SK-N-SH (cell line): ENCODE results near the gene TMEM169. TPM values are rescaled to one million over a fixed set of nuclear protein-coding genes. Genes with fewer than 3 reads are reported as not detected.

Source experiments
- CTCF ChIA-PET: fragments of 300-600, 350-600 bp; formaldehyde crosslinking; extraction: SDS; loops from one replicate; lab custom pipeline; 2021; lab: Yijun Ruan, JAX
- POLR2A ChIA-PET: fragments of 350-600 bp; sonication (Branson Sonifier 250); formaldehyde crosslinking; extraction: SDS; loops from one replicate; lab custom pipeline; 2020; ENCODE audit warnings: antibody characterized with exemption, inconsistent platforms; lab: Yijun Ruan, JAX
- DNase-seq: peaks from one replicate; pipeline ENCODE4 v3.0.0; 2012
- H2AFZ ChIP-seq: fragments of 200-600 bp; sonication (generic); 2 replicates; pipeline ENCODE4 v1.8.1; 2016; ENCODE audit warnings: antibody characterized with exemption, mild to moderate bottlenecking, low read depth
- H3F3A ChIP-seq: fragments of 200-600 bp; sonication (generic); replicated peaks from 2 replicates; pipeline ENCODE3; 2016; ENCODE audit warnings: antibody characterized with exemption, mild to moderate bottlenecking; ENCODE audit not compliant: insufficient read depth
- H3K27ac ChIP-seq, 2 experiments: fragments of 200-500 bp in 1 of 2; fragments of 200-600 bp in 1 of 2; sonication (Bioruptor generic) in 1 of 2; sonication (generic), shearing (Covaris generic) in 1 of 2; 2 replicates each; pipeline versions ENCODE4 v1.5.1 to v1.6.1; 2014 to 2016; ENCODE audit warnings: low read depth in 2 of 2, inconsistent platforms in 1 of 2, low read length in 1 of 2, mild to moderate bottlenecking in 1 of 2, mixed read lengths in 1 of 2
- H3K27me3 ChIP-seq: fragments of 200-600 bp; sonication (generic), shearing (Covaris generic); 2 replicates; pipeline ENCODE4 v1.6.1; 2016; ENCODE audit warnings: mixed run types; ENCODE audit not compliant: insufficient read depth
- H3K36me3 ChIP-seq, 2 experiments: fragments of 200-500 bp in 1 of 2; fragments of 200-600 bp in 1 of 2; sonication (Bioruptor generic) in 1 of 2; sonication (generic) in 1 of 2; replicated peaks in 1 of 2; 2 replicates each; pipeline versions ENCODE3 to v1.5.1; 2014 to 2016; ENCODE audit warnings: low read length in 1 of 2, mild to moderate bottlenecking in 1 of 2; ENCODE audit not compliant: insufficient read depth in 2 of 2, control insufficient read depth in 1 of 2
- H3K4me1 ChIP-seq, 2 experiments: fragments of 200-500 bp in 1 of 2; fragments of 200-600 bp in 1 of 2; sonication (Bioruptor generic) in 1 of 2; sonication (generic), shearing (Covaris generic) in 1 of 2; 2 replicates each; pipeline versions ENCODE4 v1.5.1 to v1.6.1; 2014 to 2016; ENCODE audit warnings: low read depth in 1 of 2, low read length in 1 of 2, mixed run types in 1 of 2; ENCODE audit not compliant: insufficient read depth in 2 of 2, control insufficient read depth in 1 of 2
- H3K4me2 ChIP-seq: fragments of 200-600 bp; sonication (generic), shearing (Covaris generic); 2 replicates; pipeline ENCODE4 v1.6.1; 2017; ENCODE audit warnings: mixed run types
- H3K4me3 ChIP-seq, 2 experiments: fragments of 200-500 bp in 1 of 2; fragments of 200-600 bp in 1 of 2; sonication (Bioruptor generic) in 1 of 2; sonication (generic), shearing (Covaris generic) in 1 of 2; 2 replicates each; pipeline versions ENCODE4 v1.5.1 to v1.8.1; 2014 to 2016; ENCODE audit warnings: low read depth in 2 of 2, inconsistent platforms in 1 of 2, low read length in 1 of 2, mild to moderate bottlenecking in 1 of 2, mixed read lengths in 1 of 2, moderate library complexity in 1 of 2
- H3K79me2 ChIP-seq: fragments of 200-600 bp; sonication (generic); 2 replicates; pipeline ENCODE4 v1.8.1; 2017; ENCODE audit warnings: mild to moderate bottlenecking; ENCODE audit not compliant: insufficient read depth
- H3K9ac ChIP-seq: fragments of 200-600 bp; sonication (generic); 2 replicates; pipeline ENCODE4 v1.6.1; 2017; ENCODE audit warnings: mixed run types
- H3K9me2 ChIP-seq: fragments of 200-600 bp; sonication (generic); 2 replicates; pipeline ENCODE4 v1.6.1; 2017; ENCODE audit warnings: mixed run types
- H3K9me3 ChIP-seq: fragments of 200-600 bp; sonication (generic); 2 replicates; pipeline ENCODE4 v1.6.1; 2017; ENCODE audit warnings: mixed run types, mild to moderate bottlenecking, moderate library complexity
- H4K20me1 ChIP-seq: fragments of 200-600 bp; sonication (generic); 2 replicates; pipeline ENCODE4 v1.6.1; 2017; ENCODE audit warnings: mild to moderate bottlenecking, mixed run types; ENCODE audit not compliant: insufficient read depth
- CHD2 ChIP-seq: fragments of 150-350 bp; IDR thresholded peaks from 2 replicates; pipeline ENCODE4 v1.6.1; 2018; ENCODE audit warnings: low read length; ENCODE audit not compliant: partially characterized antibody
- EP300 ChIP-seq, 2 experiments: IDR thresholded peaks; 2 replicates each; pipeline versions ENCODE4 v1.4.0 to v1.6.1; 2012; ENCODE audit warnings: borderline replicate concordance in 1 of 2, low read depth in 1 of 2, low read length in 1 of 2
- EZH2phosphoT487 ChIP-seq: fragments of 200-600 bp; sonication (generic); IDR thresholded peaks from 2 replicates; pipeline ENCODE4 v1.6.1; 2017; ENCODE audit warnings: low read depth, mixed run types, mild to moderate bottlenecking, antibody characterized with exemption, moderate library complexity, borderline replicate concordance
- FOSL2 ChIP-seq: IDR thresholded peaks from 2 replicates; pipeline ENCODE4 v1.4.0; 2012; ENCODE audit warnings: low read depth, mild to moderate bottlenecking, moderate library complexity, borderline replicate concordance
- FOXJ3 ChIP-seq: sonication (generic); formaldehyde crosslinking; IDR thresholded peaks from 2 replicates; pipeline ENCODE4 v1.5.1; 2020; ENCODE audit warnings: mild to moderate bottlenecking, missing genetic modification reagents
- FOXM1 ChIP-seq: IDR thresholded peaks from 2 replicates; pipeline ENCODE4 v1.4.0; 2012; ENCODE audit warnings: low read depth, mild to moderate bottlenecking
- GATA2 ChIP-seq: sonication (generic); formaldehyde crosslinking; IDR thresholded peaks from 2 replicates; pipeline ENCODE4 v1.5.0; 2020; ENCODE audit warnings: mild to moderate bottlenecking, missing genetic modification reagents
- JUND ChIP-seq: IDR thresholded peaks from 2 replicates; pipeline ENCODE4 v1.4.0; 2012
- MEF2A ChIP-seq: IDR thresholded peaks from 2 replicates; pipeline ENCODE4 v1.4.0; 2012; ENCODE audit warnings: low read depth, borderline replicate concordance
- MXI1 ChIP-seq: IDR thresholded peaks from 2 replicates; pipeline ENCODE4 v1.6.1; 2012; ENCODE audit warnings: mild to moderate bottlenecking, low read depth, low read length, improper control_type of control experiment
- NFIC ChIP-seq: IDR thresholded peaks from 2 replicates; pipeline ENCODE4 v1.4.0; 2012; ENCODE audit warnings: borderline replicate concordance
- NRF1 ChIP-seq: IDR thresholded peaks from 2 replicates; pipeline ENCODE4 v1.6.1; 2012; ENCODE audit warnings: low read depth, mild to moderate bottlenecking, low read length
- RAD21 ChIP-seq: IDR thresholded peaks from 2 replicates; pipeline ENCODE4 v1.6.1; 2012; ENCODE audit warnings: mild to moderate bottlenecking, low read length
- RCOR1 ChIP-seq: fragments of 150-350 bp; IDR thresholded peaks from 2 replicates; pipeline ENCODE4 v1.6.1; 2017; ENCODE audit warnings: antibody characterized with exemption, low read length
- RXRA ChIP-seq: IDR thresholded peaks from 2 replicates; pipeline ENCODE4 v1.4.0; 2012; ENCODE audit warnings: low read depth, mild to moderate bottlenecking, borderline replicate concordance
- SIN3A ChIP-seq: IDR thresholded peaks from 2 replicates; pipeline ENCODE4 v1.6.1; 2012; ENCODE audit warnings: low read depth, mild to moderate bottlenecking, low read length, moderate library complexity, borderline replicate concordance
- SMC3 ChIP-seq: IDR thresholded peaks from 2 replicates; pipeline ENCODE4 v1.6.1; 2012; ENCODE audit warnings: low read depth, low read length, improper control_type of control experiment
- TCF12 ChIP-seq: IDR thresholded peaks from 2 replicates; pipeline ENCODE4 v1.4.0; 2012
- TEAD4 ChIP-seq: IDR thresholded peaks from 2 replicates; pipeline ENCODE4 v1.4.0; 2012; ENCODE audit warnings: mild to moderate bottlenecking, borderline replicate concordance; ENCODE audit not compliant: insufficient read depth
- YY1 ChIP-seq: IDR thresholded peaks from 2 replicates; pipeline ENCODE4 v1.4.0; 2012; ENCODE audit warnings: low read depth, mild to moderate bottlenecking
- WGBS: methylation state at CpG from one replicate; pipeline ENCODE4 v1.1.6; 2017; ENCODE audit warnings: low lambda C conversion rate; 5-methylcytosine and 5-hydroxymethylcytosine counted together
- polyA plus RNA-seq, 3 experiments: library from polyadenylated mRNA; depleted of rRNA; stranded (reverse); fragments of >200 nt; gene quantifications; 2 replicates each; pipeline ENCODE4 v1.2.3, GENCODE V29; 2012
- TF ChIP-seq, protein P1 (sequence below): fragments of 150-350 bp; IDR thresholded peaks from 2 replicates; pipeline ENCODE4 v1.6.1; 2016; ENCODE audit warnings: mild to moderate bottlenecking, low read depth, low read length
- TF ChIP-seq, protein P2 (sequence below): IDR thresholded peaks from 2 replicates; pipeline ENCODE4 v1.6.1; 2012; ENCODE audit warnings: mild to moderate bottlenecking, low read depth, low read length, moderate library complexity
- TF ChIP-seq, protein P3 (sequence below): fragments of 200-600 bp; sonication (generic); IDR thresholded peaks from 2 replicates; pipeline ENCODE4 v1.6.1; 2017; ENCODE audit warnings: antibody characterized with exemption, mild to moderate bottlenecking, moderate library complexity
- TF ChIP-seq, protein P4 (sequence below): IDR thresholded peaks from 2 replicates; pipeline ENCODE4; 2012
- TF ChIP-seq, protein P5 (sequence below): IDR thresholded peaks from 2 replicates; pipeline ENCODE4 v1.4.0; 2012; ENCODE audit warnings: low read depth, borderline replicate concordance

The TMEM169 gene
- polyA plus RNA-seq, 1 of the 3 experiments (the other 2 are of a cell fraction): 0.30 TPM

DNA sequence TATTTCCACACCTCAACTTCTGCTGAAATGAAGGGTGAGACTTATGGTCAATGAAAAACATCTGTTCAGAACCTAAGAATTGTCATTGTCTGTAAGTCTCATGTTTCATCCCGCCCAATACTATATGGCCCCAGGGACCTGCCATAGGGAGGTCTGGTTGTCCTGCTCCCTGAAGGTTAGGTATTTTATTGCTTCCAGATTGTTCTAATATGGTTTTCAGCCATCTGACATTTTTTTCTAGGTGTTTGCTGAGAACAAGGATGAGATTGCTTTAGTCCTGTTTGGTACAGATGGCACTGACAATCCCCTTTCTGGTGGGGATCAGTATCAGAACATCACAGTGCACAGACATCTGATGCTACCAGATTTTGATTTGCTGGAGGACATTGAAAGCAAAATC lies 34.7 kb downstream of the TMEM169 start:
- Histone ChIP-seq H3K9me2 (no peaks in the 10 kb centered on the region), H2AFZ (no peak overlapping the region), H3F3A (peaks cover 23% of the 10 kb centered on the region), H3K4me1 (peaks cover 29 to 38% of the 10 kb centered on the region in 2 experiments), H3K27me3 (no peaks in the 10 kb centered on the region), H4K20me1 (no peaks in the 10 kb centered on the region), H3K9me3 (no peaks in the 10 kb centered on the region), H3K4me3 (no peak overlapping the region; a peak in 1 of 4 replicates), H3K4me2 (peak overlapping the region; percentile 92; the same call in 1 of the 2 replicates), H3K9ac (no peak overlapping the region), H3K27ac (peak overlapping the region; percentile 5 to 97; a peak in 3 of 4 replicates), H3K79me2 (peaks cover 92% of the 10 kb centered on the region), H3K36me3 (peaks cover 89 to 90% of the 10 kb centered on the region in 2 experiments)
- ChIA-PET POLR2A (no interaction called here), CTCF (no interaction called here)
- WGBS: 88% methylated on average over 1 of the region's 1 CpG
- DNase-seq: peak; percentile 38
- TF ChIP-seq, protein P1, sequence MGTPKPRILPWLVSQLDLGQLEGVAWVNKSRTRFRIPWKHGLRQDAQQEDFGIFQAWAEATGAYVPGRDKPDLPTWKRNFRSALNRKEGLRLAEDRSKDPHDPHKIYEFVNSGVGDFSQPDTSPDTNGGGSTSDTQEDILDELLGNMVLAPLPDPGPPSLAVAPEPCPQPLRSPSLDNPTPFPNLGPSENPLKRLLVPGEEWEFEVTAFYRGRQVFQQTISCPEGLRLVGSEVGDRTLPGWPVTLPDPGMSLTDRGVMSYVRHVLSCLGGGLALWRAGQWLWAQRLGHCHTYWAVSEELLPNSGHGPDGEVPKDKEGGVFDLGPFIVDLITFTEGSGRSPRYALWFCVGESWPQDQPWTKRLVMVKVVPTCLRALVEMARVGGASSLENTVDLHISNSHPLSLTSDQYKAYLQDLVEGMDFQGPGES: no peak
- TF ChIP-seq FOXM1 (no peak), GATA2 (CRISPR knock-in tag) (peak; percentile 64), MEF2A (no peak), YY1 (no peak), EZH2phosphoT487 (no peak), RAD21 (0 out of 2 replicates have a peak, but pooled peaks have one; percentile 17), SMC3 (no peak), TEAD4 (no peak), NFIC (no peak), TCF12 (no peak; the same call in 1 of the 2 replicates), JUND (no peak), EP300 (IDR thresholded peaks at IDR 0.05; ENCODE audit: borderline replicate concordance in 1 of 2, low read depth in 1 of 2, low read length in 1 of 2) (peak in 1 of 2 experiments; percentile 79; a peak in 2 of 4 replicates), MXI1 (peak; percentile 42; the same call in 1 of the 2 replicates), SIN3A (no peak), FOSL2 (no peak), FOXJ3 (CRISPR knock-in tag) (no peak), RXRA (no peak), CHD2 (no peak), RCOR1 (peak; percentile 64), NRF1 (no peak)
- TF ChIP-seq, protein P2, sequence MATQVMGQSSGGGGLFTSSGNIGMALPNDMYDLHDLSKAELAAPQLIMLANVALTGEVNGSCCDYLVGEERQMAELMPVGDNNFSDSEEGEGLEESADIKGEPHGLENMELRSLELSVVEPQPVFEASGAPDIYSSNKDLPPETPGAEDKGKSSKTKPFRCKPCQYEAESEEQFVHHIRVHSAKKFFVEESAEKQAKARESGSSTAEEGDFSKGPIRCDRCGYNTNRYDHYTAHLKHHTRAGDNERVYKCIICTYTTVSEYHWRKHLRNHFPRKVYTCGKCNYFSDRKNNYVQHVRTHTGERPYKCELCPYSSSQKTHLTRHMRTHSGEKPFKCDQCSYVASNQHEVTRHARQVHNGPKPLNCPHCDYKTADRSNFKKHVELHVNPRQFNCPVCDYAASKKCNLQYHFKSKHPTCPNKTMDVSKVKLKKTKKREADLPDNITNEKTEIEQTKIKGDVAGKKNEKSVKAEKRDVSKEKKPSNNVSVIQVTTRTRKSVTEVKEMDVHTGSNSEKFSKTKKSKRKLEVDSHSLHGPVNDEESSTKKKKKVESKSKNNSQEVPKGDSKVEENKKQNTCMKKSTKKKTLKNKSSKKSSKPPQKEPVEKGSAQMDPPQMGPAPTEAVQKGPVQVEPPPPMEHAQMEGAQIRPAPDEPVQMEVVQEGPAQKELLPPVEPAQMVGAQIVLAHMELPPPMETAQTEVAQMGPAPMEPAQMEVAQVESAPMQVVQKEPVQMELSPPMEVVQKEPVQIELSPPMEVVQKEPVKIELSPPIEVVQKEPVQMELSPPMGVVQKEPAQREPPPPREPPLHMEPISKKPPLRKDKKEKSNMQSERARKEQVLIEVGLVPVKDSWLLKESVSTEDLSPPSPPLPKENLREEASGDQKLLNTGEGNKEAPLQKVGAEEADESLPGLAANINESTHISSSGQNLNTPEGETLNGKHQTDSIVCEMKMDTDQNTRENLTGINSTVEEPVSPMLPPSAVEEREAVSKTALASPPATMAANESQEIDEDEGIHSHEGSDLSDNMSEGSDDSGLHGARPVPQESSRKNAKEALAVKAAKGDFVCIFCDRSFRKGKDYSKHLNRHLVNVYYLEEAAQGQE: no peak
- TF ChIP-seq, protein P3, sequence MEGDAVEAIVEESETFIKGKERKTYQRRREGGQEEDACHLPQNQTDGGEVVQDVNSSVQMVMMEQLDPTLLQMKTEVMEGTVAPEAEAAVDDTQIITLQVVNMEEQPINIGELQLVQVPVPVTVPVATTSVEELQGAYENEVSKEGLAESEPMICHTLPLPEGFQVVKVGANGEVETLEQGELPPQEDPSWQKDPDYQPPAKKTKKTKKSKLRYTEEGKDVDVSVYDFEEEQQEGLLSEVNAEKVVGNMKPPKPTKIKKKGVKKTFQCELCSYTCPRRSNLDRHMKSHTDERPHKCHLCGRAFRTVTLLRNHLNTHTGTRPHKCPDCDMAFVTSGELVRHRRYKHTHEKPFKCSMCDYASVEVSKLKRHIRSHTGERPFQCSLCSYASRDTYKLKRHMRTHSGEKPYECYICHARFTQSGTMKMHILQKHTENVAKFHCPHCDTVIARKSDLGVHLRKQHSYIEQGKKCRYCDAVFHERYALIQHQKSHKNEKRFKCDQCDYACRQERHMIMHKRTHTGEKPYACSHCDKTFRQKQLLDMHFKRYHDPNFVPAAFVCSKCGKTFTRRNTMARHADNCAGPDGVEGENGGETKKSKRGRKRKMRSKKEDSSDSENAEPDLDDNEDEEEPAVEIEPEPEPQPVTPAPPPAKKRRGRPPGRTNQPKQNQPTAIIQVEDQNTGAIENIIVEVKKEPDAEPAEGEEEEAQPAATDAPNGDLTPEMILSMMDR: no peak
- TF ChIP-seq, protein P4, sequence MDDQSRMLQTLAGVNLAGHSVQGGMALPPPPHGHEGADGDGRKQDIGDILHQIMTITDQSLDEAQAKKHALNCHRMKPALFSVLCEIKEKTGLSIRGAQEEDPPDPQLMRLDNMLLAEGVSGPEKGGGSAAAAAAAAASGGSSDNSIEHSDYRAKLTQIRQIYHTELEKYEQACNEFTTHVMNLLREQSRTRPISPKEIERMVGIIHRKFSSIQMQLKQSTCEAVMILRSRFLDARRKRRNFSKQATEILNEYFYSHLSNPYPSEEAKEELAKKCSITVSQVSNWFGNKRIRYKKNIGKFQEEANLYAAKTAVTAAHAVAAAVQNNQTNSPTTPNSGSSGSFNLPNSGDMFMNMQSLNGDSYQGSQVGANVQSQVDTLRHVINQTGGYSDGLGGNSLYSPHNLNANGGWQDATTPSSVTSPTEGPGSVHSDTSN: no peak
- TF ChIP-seq, protein P5, sequence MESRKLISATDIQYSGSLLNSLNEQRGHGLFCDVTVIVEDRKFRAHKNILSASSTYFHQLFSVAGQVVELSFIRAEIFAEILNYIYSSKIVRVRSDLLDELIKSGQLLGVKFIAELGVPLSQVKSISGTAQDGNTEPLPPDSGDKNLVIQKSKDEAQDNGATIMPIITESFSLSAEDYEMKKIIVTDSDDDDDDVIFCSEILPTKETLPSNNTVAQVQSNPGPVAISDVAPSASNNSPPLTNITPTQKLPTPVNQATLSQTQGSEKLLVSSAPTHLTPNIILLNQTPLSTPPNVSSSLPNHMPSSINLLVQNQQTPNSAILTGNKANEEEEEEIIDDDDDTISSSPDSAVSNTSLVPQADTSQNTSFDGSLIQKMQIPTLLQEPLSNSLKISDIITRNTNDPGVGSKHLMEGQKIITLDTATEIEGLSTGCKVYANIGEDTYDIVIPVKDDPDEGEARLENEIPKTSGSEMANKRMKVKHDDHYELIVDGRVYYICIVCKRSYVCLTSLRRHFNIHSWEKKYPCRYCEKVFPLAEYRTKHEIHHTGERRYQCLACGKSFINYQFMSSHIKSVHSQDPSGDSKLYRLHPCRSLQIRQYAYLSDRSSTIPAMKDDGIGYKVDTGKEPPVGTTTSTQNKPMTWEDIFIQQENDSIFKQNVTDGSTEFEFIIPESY: no peak
